BJ (cell line): Measurements from ENCODE around the gene UBE2H. TPM values are rescaled to one million over a fixed set of nuclear protein-coding genes. Genes with fewer than 3 reads are reported as not detected.

Source experiments
- CTCF ChIA-PET: fragments of 350-600 bp; formaldehyde crosslinking; extraction: SDS; loops from one replicate; lab custom pipeline; 2021; ENCODE audit warnings: antibody characterized with exemption, inconsistent platforms; lab: Yijun Ruan, JAX
- POLR2A ChIA-PET: fragments of 300-600 bp; sonication (Branson Sonifier 250); formaldehyde crosslinking; extraction: SDS; loops from one replicate; lab custom pipeline; 2021; ENCODE audit warnings: antibody characterized with exemption; lab: Charles Lee
- DNase-seq: peaks from one replicate; pipeline ENCODE4 v3.0.0-alpha.2; 2011; ENCODE audit warnings: low read depth
- H3K27me3 ChIP-seq: 2 replicates; pipeline ENCODE4 v1.6.0; 2011; ENCODE audit warnings: low read length; ENCODE audit not compliant: control insufficient read depth, insufficient read depth
- H3K36me3 ChIP-seq: 2 replicates; pipeline ENCODE4 v1.5.1; 2011; ENCODE audit warnings: low read length; ENCODE audit not compliant: control insufficient read depth, insufficient read depth
- H3K4me3 ChIP-seq: 2 replicates; pipeline ENCODE4 v1.5.1; 2011; ENCODE audit warnings: low read depth, mild to moderate bottlenecking, control low read depth, low read length
- CTCF ChIP-seq: IDR thresholded peaks from 2 replicates; pipeline ENCODE4 v1.5.1; 2011; ENCODE audit warnings: low read depth, mild to moderate bottlenecking, control low read depth, inconsistent platforms, low read length, moderate library complexity; ENCODE audit not compliant: insufficient read depth
- polyA plus RNA-seq: library from polyadenylated mRNA; depleted of rRNA; stranded (reverse); fragments of >200 nt; gene quantifications from 2 replicates; pipeline ENCODE4 v1.2.3, GENCODE V29; 2011

UBE2H gene
- polyA plus RNA-seq, 1 experiment = 37.0 TPM

DNA sequence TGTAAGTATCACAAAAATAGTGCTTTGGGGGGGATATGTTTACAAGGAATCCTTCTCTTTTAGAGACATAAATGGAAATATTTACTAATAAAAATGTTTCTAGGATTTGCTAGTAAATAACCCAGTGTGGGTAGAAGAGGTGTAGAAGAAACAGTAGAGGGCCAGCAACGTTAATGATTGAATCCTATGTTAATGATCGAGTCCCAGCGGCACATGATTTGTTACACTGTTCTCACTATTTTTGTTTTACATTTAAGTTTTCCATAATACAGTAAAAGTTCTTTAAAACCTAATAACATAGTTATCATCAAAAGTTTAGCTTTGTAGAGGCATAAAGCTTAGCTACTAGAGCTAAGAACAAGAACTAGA lies 66.0 kb downstream of the UBE2H start:
- Histone ChIP-seq H3K36me3 (no peaks in the 10 kb centered on the region), H3K4me3 (no peak overlapping the region), H3K27me3 (no peaks in the 10 kb centered on the region)
- no peak for TF ChIP-seq CTCF
- no peak for DNase-seq
- CTCF ChIA-PET = no interaction called here
- POLR2A ChIA-PET = no interaction called here

DNA sequence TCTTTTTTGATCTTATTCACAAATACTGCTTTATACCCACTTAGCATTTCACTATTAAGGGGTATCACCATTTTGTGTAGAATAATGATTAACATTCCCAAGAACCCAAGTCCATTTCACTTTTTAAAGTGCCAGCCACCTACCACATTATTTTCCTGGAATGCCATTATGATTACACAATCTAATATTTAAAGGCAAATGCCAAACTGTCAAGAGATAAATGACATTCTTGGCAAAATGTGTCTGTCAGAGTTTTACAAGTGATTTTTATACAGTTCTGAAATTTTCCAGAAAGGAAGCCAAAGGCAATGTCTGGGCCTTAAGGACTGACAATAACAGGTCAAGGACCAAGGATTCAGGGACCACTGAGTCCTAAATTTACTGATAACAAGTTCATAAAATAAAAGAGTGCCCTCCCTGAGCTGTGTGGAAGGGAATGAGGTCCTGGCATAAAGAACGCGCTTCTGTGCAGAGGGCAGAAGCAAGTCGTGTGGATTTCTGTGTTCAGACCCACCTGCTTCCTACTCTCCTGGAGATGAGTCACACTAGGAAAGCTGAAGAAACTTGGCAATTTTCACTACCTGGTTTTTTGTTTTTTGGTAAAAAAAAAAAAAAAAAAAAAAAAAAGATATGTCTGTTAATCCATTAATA lies 66.5 kb downstream of the UBE2H start:
- TF ChIP-seq CTCF = no peak
- no peaks in the 10 kb centered on the region for H3K36me3 ChIP-seq
- CTCF ChIA-PET = interaction anchor here (1.2 kb wide), 1 partner anchor 17 kb away, joined by 3 read pairs; no protein-coding TSS in a partner anchor
- H3K27me3 ChIP-seq = no peaks in the 10 kb centered on the region
- POLR2A ChIA-PET = no interaction called here
- no peak overlapping the region for H3K4me3 ChIP-seq
- DNase-seq = no peak

DNA sequence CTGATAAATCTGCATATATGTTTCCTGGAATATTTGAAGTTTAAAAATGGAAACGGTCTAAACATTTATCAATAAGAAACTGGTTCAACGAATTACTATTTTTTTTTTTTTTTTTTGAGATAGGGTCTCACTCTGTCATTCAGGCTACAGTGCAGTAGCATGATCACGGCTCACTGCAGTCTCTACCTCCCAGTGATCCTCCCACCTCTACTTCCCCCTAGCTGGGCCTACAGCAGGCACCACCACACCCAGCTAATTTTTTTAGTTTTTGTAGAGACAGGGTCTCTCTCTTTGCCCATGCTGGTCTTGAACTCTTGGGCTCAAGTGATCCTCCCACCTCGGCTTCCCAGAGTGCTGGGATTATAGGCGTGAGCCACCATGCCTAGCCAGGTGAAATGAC lies 68.3 kb downstream of the UBE2H start:
- ChIA-PET CTCF (no interaction called here), POLR2A (interaction anchor here (0.7 kb wide), 1 partner anchor 30 kb away, joined by 10 read pairs; no protein-coding TSS in a partner anchor)
- H3K4me3 ChIP-seq = no peak overlapping the region
- H3K36me3 ChIP-seq = no peaks in the 10 kb centered on the region; the same call in 1 of the 2 replicates
- no peaks in the 10 kb centered on the region for H3K27me3 ChIP-seq
- no peak for DNase-seq
- no peak for TF ChIP-seq CTCF

DNA sequence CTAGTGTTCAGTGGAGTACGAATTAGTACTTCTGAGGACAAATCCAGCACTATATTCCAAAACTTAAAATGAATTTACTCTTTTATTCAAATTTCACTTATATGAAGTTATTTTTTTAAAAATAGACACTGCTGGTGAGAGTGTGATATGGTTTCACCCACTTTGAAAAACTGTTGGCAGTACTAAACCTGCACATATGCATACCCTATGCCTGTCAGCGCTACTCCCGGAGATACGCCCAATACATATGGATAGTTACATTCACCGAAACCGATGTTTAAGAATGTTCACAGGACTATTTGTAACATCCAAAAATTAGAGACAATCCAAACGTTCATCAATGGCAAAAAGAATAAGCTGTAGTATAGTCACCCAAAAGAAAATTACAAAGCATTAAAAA lies 69.6 kb downstream of the UBE2H start:
- no peak for DNase-seq
- Histone ChIP-seq H3K36me3 (peaks cover 2% of the 10 kb centered on the region), H3K27me3 (no peaks in the 10 kb centered on the region), H3K4me3 (no peak overlapping the region)
- TF ChIP-seq CTCF = no peak
- POLR2A ChIA-PET = interaction anchor here (0.6 kb wide), 1 partner anchor 59 kb away, joined by 6 read pairs; no protein-coding TSS in a partner anchor
- CTCF ChIA-PET = interaction anchor here (0.7 kb wide), 1 partner anchor 227 kb away, joined by 3 read pairs; no protein-coding TSS in a partner anchor

DNA sequence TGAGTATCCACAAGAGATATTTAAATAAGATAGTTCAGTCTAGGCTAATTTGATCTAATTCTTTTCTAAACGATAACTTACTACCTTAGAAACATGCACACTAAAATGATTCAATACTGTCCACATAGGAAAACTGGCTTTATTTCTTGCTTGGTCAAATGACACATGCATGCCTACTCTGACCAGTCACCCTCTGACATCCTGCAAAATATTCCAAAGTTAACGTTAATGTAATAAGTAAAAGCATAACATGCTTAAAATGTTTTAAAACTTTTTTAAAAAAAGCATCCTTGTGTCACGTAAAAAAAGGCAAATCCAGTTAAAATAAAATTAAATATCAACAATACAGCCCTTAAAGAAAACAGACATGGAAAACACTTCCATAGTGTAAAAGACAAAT lies 70.2 kb downstream of the UBE2H start:
- POLR2A ChIA-PET = no interaction called here
- no peak for DNase-seq
- Histone ChIP-seq H3K4me3 (no peak overlapping the region), H3K27me3 (no peaks in the 10 kb centered on the region), H3K36me3 (peaks cover 4% of the 10 kb centered on the region)
- CTCF ChIA-PET = interaction anchor here (0.7 kb wide), 1 partner anchor 226 kb away, joined by 3 read pairs; no protein-coding TSS in a partner anchor
- no peak for TF ChIP-seq CTCF
